GM12872 (cell line): Measurements from ENCODE around the gene B3GALT6.

Experiments used
- TF ChIP-seq, protein P1 (sequence below): IDR thresholded peaks from 3 replicates; pipeline ENCODE4 v1.5.1; 2011; ENCODE audit warnings: low read depth, mild to moderate bottlenecking, low read length, moderate library complexity; ENCODE audit not compliant: insufficient read depth

Gene B3GALT6

DNA sequence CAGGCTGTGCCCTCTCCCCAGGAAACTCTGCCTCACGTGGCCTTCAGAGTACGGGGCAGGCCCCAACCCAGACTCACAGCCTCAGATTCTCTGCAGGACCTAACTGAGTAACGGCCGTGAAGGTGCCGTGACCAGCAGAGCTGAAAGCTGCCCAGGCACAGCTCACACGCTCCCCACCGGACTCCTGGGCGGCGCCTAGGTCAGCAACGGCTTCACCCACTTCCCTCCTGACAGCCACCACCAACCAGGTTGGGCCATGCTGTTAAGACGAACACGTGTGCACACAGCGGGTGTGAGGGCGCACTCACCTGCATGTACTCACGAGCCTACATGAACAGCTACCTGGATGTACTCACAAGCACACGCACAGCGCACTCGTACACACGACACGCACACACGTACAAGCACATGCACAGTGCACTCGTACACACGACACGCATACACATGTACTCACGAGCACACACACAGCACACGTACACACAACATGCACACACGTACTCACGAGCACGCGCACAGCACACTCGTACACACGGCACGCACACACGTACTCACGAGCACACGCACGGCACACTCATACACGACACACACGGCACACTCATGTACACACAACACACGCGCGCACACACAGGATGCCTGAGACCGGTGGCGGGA, 9.3 kb upstream of the B3GALT6 start:
- TF ChIP-seq, protein P1, sequence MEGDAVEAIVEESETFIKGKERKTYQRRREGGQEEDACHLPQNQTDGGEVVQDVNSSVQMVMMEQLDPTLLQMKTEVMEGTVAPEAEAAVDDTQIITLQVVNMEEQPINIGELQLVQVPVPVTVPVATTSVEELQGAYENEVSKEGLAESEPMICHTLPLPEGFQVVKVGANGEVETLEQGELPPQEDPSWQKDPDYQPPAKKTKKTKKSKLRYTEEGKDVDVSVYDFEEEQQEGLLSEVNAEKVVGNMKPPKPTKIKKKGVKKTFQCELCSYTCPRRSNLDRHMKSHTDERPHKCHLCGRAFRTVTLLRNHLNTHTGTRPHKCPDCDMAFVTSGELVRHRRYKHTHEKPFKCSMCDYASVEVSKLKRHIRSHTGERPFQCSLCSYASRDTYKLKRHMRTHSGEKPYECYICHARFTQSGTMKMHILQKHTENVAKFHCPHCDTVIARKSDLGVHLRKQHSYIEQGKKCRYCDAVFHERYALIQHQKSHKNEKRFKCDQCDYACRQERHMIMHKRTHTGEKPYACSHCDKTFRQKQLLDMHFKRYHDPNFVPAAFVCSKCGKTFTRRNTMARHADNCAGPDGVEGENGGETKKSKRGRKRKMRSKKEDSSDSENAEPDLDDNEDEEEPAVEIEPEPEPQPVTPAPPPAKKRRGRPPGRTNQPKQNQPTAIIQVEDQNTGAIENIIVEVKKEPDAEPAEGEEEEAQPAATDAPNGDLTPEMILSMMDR: no peak

DNA sequence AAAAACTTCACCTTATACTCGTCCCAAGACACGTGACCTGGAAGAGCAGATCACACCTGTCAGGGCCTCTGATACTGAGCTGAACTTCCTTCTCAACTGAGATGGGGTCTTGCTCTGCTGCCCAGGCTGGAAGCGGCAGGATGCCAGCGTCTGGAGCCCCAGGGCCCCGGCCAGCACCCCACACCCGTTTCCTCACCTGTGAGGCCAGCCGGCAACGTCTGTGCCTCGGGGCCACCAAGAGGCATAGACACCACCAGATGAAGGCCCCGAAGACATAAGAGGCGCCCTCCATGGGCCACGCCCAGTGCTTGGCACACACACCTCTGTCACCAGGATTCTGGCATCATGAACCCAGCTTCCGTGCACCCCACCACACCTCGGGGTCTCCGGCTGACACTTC, 8.7 kb upstream of the B3GALT6 start:
- TF ChIP-seq, protein P1: no peak

GRCh38 chr1:1223891-1224290, 8.1 kb upstream of the B3GALT6 start:
- TF ChIP-seq, protein P1: no peak

DNA sequence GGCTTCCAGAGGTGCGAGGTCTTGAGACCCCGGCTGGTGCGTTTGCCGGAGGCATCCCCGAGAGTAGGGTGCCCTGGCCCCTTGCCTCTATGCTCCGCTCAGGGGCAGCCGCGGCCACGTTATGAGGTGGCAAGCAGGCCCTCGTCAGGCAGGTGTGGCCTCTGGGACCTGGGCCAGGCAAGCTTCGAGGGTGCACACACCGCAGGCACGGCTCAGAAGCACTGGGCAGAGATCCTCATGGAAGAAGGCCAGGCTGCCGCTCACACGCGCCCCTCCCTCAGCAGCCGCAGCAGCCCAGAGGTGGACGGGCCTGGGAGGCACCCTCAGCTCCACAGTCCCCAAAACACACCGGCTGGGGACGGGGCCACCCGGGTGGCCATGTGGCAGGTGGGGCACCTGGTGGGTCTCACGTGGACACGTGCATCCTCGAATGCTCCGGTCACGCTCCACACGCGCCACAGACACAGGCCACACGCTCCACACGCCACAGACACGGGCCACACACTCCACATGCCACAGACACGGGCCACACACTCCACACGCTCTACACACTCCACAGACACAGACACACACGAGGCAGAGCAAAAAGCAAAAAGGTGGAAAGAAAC, 6.7 kb upstream of the B3GALT6 start:
- TF ChIP-seq, protein P1: no peak

GRCh38 chr1:1225913-1226312, 6.1 kb upstream of the B3GALT6 start:
- TF ChIP-seq, protein P1: no peak

DNA sequence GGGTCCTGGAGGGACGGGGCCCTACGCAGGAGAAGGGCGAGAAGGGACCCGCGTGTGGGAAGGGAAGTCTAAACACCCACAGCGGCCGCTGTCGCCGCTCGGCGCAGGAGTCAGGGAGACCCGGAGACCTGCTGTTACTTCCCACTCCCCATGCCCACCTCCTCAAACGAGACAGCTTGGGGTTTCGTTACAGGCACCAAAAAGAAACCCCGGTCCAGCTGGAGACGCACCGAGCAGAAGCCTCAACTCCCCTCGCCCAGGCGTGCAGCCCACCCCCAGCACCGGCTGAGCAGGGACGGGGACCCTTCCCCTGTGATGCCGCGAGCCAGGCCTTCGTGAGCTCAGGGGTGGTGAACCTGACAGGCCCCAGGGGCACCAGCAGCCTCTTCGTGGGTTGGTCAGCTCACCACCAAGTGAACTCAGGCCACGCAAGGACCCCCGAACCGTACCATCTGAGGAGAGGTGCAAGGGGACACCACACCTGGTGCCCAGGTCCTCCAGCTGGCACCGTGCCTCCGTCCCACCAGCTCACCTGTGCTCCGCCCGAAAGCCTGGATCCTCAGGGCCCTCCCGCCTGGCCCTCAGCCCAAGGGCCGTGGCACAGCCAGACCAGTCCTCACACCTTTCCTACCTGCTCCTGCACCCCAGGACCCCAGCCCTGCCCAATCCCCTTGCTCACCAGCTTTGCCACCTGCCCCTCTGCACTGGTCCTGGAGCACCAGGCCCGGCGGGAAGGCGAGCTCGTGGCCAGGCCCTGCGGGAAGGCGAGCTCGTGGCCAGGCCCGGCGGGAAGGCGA, 5.3 kb upstream of the B3GALT6 start:
- TF ChIP-seq, protein P1: no peak

DNA sequence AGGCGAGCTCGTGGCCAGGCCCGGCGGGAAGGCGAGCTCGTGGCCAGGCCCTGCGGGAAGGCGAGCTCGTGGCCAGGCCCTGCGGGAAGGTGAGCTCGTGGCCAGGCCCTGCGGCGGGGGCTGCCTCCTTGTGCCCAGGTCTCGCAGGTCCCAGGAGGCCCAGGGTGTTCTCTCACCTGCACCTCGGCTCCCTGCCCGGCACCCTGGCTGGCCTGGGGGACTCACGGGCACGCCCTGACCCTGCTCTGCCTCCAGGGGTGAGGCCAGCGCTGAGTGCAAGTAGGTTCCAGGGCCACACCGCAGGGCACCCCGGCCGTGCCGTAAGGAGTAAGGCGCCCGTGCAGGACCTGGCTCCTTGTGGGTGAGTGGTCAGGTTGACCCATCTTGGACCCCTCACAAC, 4.7 kb upstream of the B3GALT6 start:
- TF ChIP-seq, protein P1: no peak
